H9 (cell line): ENCODE results near the gene PPM1H. TPM values are rescaled to one million over a fixed set of nuclear protein-coding genes. Genes with fewer than 3 reads are reported as not detected.
"Not testable (repeated sequence)": the region's sequence is repeated elsewhere in the genome, so short reads cannot be mapped to it uniquely, and the experiment has no call there.

ENCODE experiments used
- DNase-seq: peaks from one replicate; pipeline ENCODE4 v3.0.0-alpha.2; 2017
- H2AFZ ChIP-seq: one replicate; pipeline ENCODE4 v1.6.1; 2013; ENCODE audit warnings: mild to moderate bottlenecking, low read length, control low read depth, moderate library complexity
- H2AK5ac ChIP-seq: 2 replicates; pipeline ENCODE4 v1.6.1; 2013; ENCODE audit warnings: low read length, control low read depth, mixed read lengths; ENCODE audit not compliant: insufficient read length
- H2BK120ac ChIP-seq: one replicate; pipeline ENCODE4 v1.6.1; 2013; ENCODE audit warnings: low read depth, mild to moderate bottlenecking, low read length, control low read depth, inconsistent platforms; ENCODE audit not compliant: poor library complexity, severe bottlenecking
- H2BK12ac ChIP-seq: 2 replicates; pipeline ENCODE4 v1.6.1; 2013; ENCODE audit warnings: low read length, control low read depth, mixed read lengths, low read depth; ENCODE audit not compliant: insufficient read length
- H2BK15ac ChIP-seq: 2 replicates; pipeline ENCODE4 v1.6.1; 2013; ENCODE audit warnings: low read depth, low read length, control low read depth
- H2BK20ac ChIP-seq: one replicate; pipeline ENCODE4 v1.6.1; 2013; ENCODE audit warnings: low read depth, mild to moderate bottlenecking, low read length, control low read depth, inconsistent platforms; ENCODE audit not compliant: poor library complexity, severe bottlenecking
- H2BK5ac ChIP-seq: 2 replicates; pipeline ENCODE4 v1.6.1; 2013; ENCODE audit warnings: low read length, control low read depth, mixed read lengths; ENCODE audit not compliant: insufficient read length
- H3K14ac ChIP-seq: 2 replicates; pipeline ENCODE4 v1.6.1; 2013; ENCODE audit warnings: low read length, control low read depth; ENCODE audit not compliant: insufficient read depth
- H3K18ac ChIP-seq: 2 replicates; pipeline ENCODE4 v1.6.1; 2013; ENCODE audit warnings: low read depth, mild to moderate bottlenecking, mixed read lengths, low read length, control low read depth; ENCODE audit not compliant: insufficient read length
- H3K23ac ChIP-seq: 2 replicates; pipeline ENCODE4 v1.6.1; 2013; ENCODE audit warnings: low read length, control low read depth, mixed read lengths, low read depth; ENCODE audit not compliant: insufficient read length
- H3K23me2 ChIP-seq: 2 replicates; pipeline ENCODE4 v1.6.1; 2013; ENCODE audit warnings: low read depth, mild to moderate bottlenecking, mixed read lengths, low read length, control low read depth; ENCODE audit not compliant: insufficient read length, poor library complexity, severe bottlenecking
- H3K27ac ChIP-seq: 2 replicates; pipeline ENCODE4 v1.5.1; 2013; ENCODE audit warnings: low read length, control low read depth, mixed read lengths, low read depth; ENCODE audit not compliant: insufficient read length
- H3K27me3 ChIP-seq: 2 replicates; pipeline ENCODE4 v1.6.1; 2013; ENCODE audit warnings: low read length, control low read depth, inconsistent platforms; ENCODE audit not compliant: insufficient read depth
- H3K4ac ChIP-seq: 2 replicates; pipeline ENCODE4 v1.6.1; 2013; ENCODE audit warnings: low read depth, mild to moderate bottlenecking, control low read depth, inconsistent platforms, low read length, moderate library complexity
- H3K4me1 ChIP-seq: 2 replicates; pipeline ENCODE4 v1.6.1; 2013; ENCODE audit warnings: low read length, control low read depth, inconsistent platforms; ENCODE audit not compliant: insufficient read depth
- H3K4me2 ChIP-seq: 2 replicates; pipeline ENCODE4 v1.6.1; 2013; ENCODE audit warnings: low read length, control low read depth, mixed read lengths; ENCODE audit not compliant: insufficient read length, insufficient read depth
- H3K56ac ChIP-seq: 2 replicates; pipeline ENCODE4 v1.6.1; 2013; ENCODE audit warnings: low read depth, mild to moderate bottlenecking, mixed read lengths, low read length, control low read depth; ENCODE audit not compliant: insufficient read length
- H3K79me1 ChIP-seq: 2 replicates; pipeline ENCODE4 v1.6.1; 2013; ENCODE audit warnings: low read depth, mild to moderate bottlenecking, moderate library complexity, low read length, control low read depth, inconsistent platforms; ENCODE audit not compliant: insufficient read depth, poor library complexity, severe bottlenecking
- H3K79me2 ChIP-seq: 2 replicates; pipeline ENCODE4 v1.6.1; 2013; ENCODE audit warnings: low read length, control low read depth, inconsistent platforms; ENCODE audit not compliant: insufficient read depth
- H3K9ac ChIP-seq: 2 replicates; pipeline ENCODE4 v1.6.1; 2013; ENCODE audit warnings: low read length, control low read depth, mixed read lengths; ENCODE audit not compliant: insufficient read length; ENCODE audit errors: extremely low read depth
- H3K9me3 ChIP-seq: one replicate; pipeline ENCODE4 v1.6.1; 2013; ENCODE audit warnings: low read depth, low read length, inconsistent platforms; ENCODE audit not compliant: control insufficient read depth
- H3T11ph ChIP-seq: one replicate; pipeline ENCODE4 v1.6.1; 2013; ENCODE audit warnings: mild to moderate bottlenecking, low read length, control low read depth, inconsistent platforms
- H4K20me1 ChIP-seq: one replicate; pipeline ENCODE4 v1.6.1; 2013; ENCODE audit not compliant: control insufficient read depth, insufficient read length, insufficient read depth
- H4K5ac ChIP-seq: 2 replicates; pipeline ENCODE4 v1.6.1; 2013; ENCODE audit warnings: low read depth, mild to moderate bottlenecking, mixed read lengths, low read length, control low read depth; ENCODE audit not compliant: insufficient read length
- H4K8ac ChIP-seq: replicated peaks from 2 replicates; pipeline ENCODE4 v1.6.1; 2013; ENCODE audit warnings: low read length, control low read depth, mixed read lengths, low read depth; ENCODE audit not compliant: insufficient read length
- H4K91ac ChIP-seq: 2 replicates; pipeline ENCODE4 v1.6.1; 2013; ENCODE audit warnings: low read depth, mild to moderate bottlenecking, moderate library complexity, mixed read lengths, low read length, control low read depth; ENCODE audit not compliant: insufficient read length
- H3K27ac Mint-ChIP-seq, 3 experiments: 2 replicates in 2 of 3; 3 replicates in 1 of 3; pipeline ENCODE4 v1.8.0; 2020 to 2021; ENCODE audit warnings: mixed read lengths in 3 of 3, mild to moderate bottlenecking in 1 of 3, moderate library complexity in 1 of 3
- H3K27me3 Mint-ChIP-seq: 2 replicates; pipeline ENCODE4 v1.8.0; 2021; ENCODE audit warnings: low read depth, mild to moderate bottlenecking, moderate library complexity, mixed read lengths
- H3K36me3 Mint-ChIP-seq, 3 experiments: 2 replicates in 2 of 3; 3 replicates in 1 of 3; pipeline ENCODE4 v1.8.0; 2020 to 2021; ENCODE audit warnings: low read depth in 3 of 3, mixed read lengths in 3 of 3; ENCODE audit not compliant: insufficient read depth in 1 of 3
- H3K4me1 Mint-ChIP-seq, 2 experiments: 2 replicates each; pipeline ENCODE4 v1.8.0; 2020; ENCODE audit warnings: mixed read lengths in 2 of 2
- H3K4me3 Mint-ChIP-seq, 2 experiments: 2 replicates in 1 of 2; 3 replicates in 1 of 2; pipeline ENCODE4 v1.8.0; 2020 to 2021; ENCODE audit warnings: mild to moderate bottlenecking in 2 of 2, mixed read lengths in 2 of 2, moderate library complexity in 1 of 2
- H3K9me3 Mint-ChIP-seq, 2 experiments: 2 replicates in 1 of 2; 3 replicates in 1 of 2; pipeline ENCODE4 v1.8.0; 2020; ENCODE audit warnings: mild to moderate bottlenecking in 2 of 2, mixed read lengths in 2 of 2, moderate library complexity in 1 of 2
- WGBS: extraction: QIAGEN DNeasy Blood & Tissue Kit; methylation state at CpG from one replicate; pipeline ENCODE4 v1.1.7; 2013; ENCODE audit warnings: missing lambda C conversion rate, low lambda C conversion rate, mixed read lengths; ENCODE audit not compliant: insufficient read length; ENCODE audit errors: extremely low coverage; 5-methylcytosine and 5-hydroxymethylcytosine counted together
- total RNA-seq: library from RNA; stranded (reverse); gene quantifications from 2 replicates; pipeline ENCODE4 v1.2.1, GENCODE V29; 2021

Gene PPM1H
- total RNA-seq, 1 experiment from 2014 or later, result 22.1 TPM

GRCh38 chr12:62965700-62966099 lies 30.8 kb upstream of the PPM1H start:
- H3K18ac ChIP-seq, H4K20me1 ChIP-seq, H2AK5ac ChIP-seq, H3K4me2 ChIP-seq, H3K4ac ChIP-seq, H3K27ac ChIP-seq, H3K79me2 ChIP-seq, H4K91ac ChIP-seq, H3K36me3 Mint-ChIP-seq, H3K56ac ChIP-seq, H2BK20ac ChIP-seq, H4K8ac ChIP-seq, H3K23me2 ChIP-seq, H2BK5ac ChIP-seq, H2BK15ac ChIP-seq, H3K4me1 Mint-ChIP-seq, H3K9me3 ChIP-seq, H3K4me3 Mint-ChIP-seq, H3K4me1 ChIP-seq, H3K23ac ChIP-seq, H3K79me1 ChIP-seq, H2BK12ac ChIP-seq, H2BK120ac ChIP-seq, H3T11ph ChIP-seq, H3K27me3 Mint-ChIP-seq, H3K27ac Mint-ChIP-seq, H3K9ac ChIP-seq, H2AFZ ChIP-seq, H4K5ac ChIP-seq, H3K27me3 ChIP-seq, H3K9me3 Mint-ChIP-seq, DNase-seq, H3K14ac ChIP-seq: not testable (repeated sequence)
- no CpG with 5 or more reads among the region's 4 CpGs for WGBS

- not testable (repeated sequence) for H3K23ac ChIP-seq, H3K18ac ChIP-seq, H2BK12ac ChIP-seq, H3K4me1 ChIP-seq, H3K36me3 Mint-ChIP-seq, H3K9me3 Mint-ChIP-seq, H4K5ac ChIP-seq, H2BK15ac ChIP-seq, H3K4me2 ChIP-seq, H3K4ac ChIP-seq, H3K27ac ChIP-seq, H3K4me1 Mint-ChIP-seq, H2BK120ac ChIP-seq, H4K20me1 ChIP-seq, H3K23me2 ChIP-seq, H3K14ac ChIP-seq, H3K27me3 ChIP-seq, DNase-seq, H3K27ac Mint-ChIP-seq, H2AK5ac ChIP-seq, H3K9me3 ChIP-seq, H2BK20ac ChIP-seq, H3K79me2 ChIP-seq, H3K9ac ChIP-seq, H4K91ac ChIP-seq, H3K4me3 Mint-ChIP-seq, H3K27me3 Mint-ChIP-seq, H2BK5ac ChIP-seq, H3K56ac ChIP-seq, H2AFZ ChIP-seq, H3T11ph ChIP-seq, H3K79me1 ChIP-seq, H4K8ac ChIP-seq
- WGBS, result no CpG with 5 or more reads among the region's 11 CpGs
Measured at GRCh38 chr12:62965242-62965641, 30.3 kb upstream of the PPM1H start.
